Spleen (tissue), 11 donors: ENCODE data around the gene PLEKHA7. TPM values are rescaled to one million over a fixed set of nuclear protein-coding genes. Genes with fewer than 3 reads are reported as not detected.

ENCODE experiments used
- DNase-seq: peaks from one replicate; pipeline ENCODE4 v3.0.0-alpha.2; 2020
- H3K27ac ChIP-seq, 8 donors: fragments of 200-600 bp; sonication (generic) in 7 of 8; 1 replicate in 4 of 8; 2 replicates in 4 of 8; pipeline versions ENCODE4 v1.5.0 to v1.8.0; 2016 to 2021; ENCODE audit warnings: inconsistent platforms in 4 of 8, mild to moderate bottlenecking in 4 of 8, moderate library complexity in 1 of 8
- H3K27me3 ChIP-seq, 7 donors: fragments of 200-600 bp; sonication (generic) in 6 of 7; replicated peaks in 1 of 7; 1 replicate in 4 of 7; 2 replicates in 3 of 7; pipeline versions ENCODE4 v1.5.0 to v1.8.0; 2016 to 2021; ENCODE audit warnings: inconsistent platforms in 3 of 7, mild to moderate bottlenecking in 1 of 7
- H3K36me3 ChIP-seq, 6 donors: fragments of 200-600 bp; sonication (generic) in 5 of 6; 1 replicate in 4 of 6; 2 replicates in 2 of 6; pipeline versions ENCODE4 v1.5.0 to v1.8.0; 2016 to 2021; ENCODE audit warnings: inconsistent platforms in 2 of 6
- H3K4me1 ChIP-seq, 6 donors: fragments of 200-600 bp; sonication (generic) in 5 of 6; 1 replicate in 3 of 6; 2 replicates in 3 of 6; pipeline versions ENCODE4 v1.5.0 to v1.8.0; 2016 to 2021; ENCODE audit warnings: inconsistent platforms in 3 of 6
- H3K4me3 ChIP-seq, 8 donors: fragments of 200-600 bp; sonication (generic) in 7 of 8; 1 replicate in 4 of 8; 2 replicates in 4 of 8; pipeline versions ENCODE4 v1.5.0 to v1.8.0; 2016 to 2021; ENCODE audit warnings: inconsistent platforms in 4 of 8, mild to moderate bottlenecking in 4 of 8, moderate library complexity in 2 of 8
- H3K9me3 ChIP-seq, 8 donors: fragments of 200-600 bp; sonication (generic) in 7 of 8; 1 replicate in 4 of 8; 2 replicates in 4 of 8; pipeline versions ENCODE4 v1.5.0 to v1.8.0; 2016 to 2021; ENCODE audit warnings: inconsistent platforms in 4 of 8
- POLR2A ChIP-seq, 3 donors: fragments of 450-650 bp; IDR thresholded peaks; one replicate each; pipeline ENCODE4 v1.5.1; 2017; ENCODE audit warnings: antibody characterized with exemption in 3 of 3, mild to moderate bottlenecking in 1 of 3
- POLR2AphosphoS5 ChIP-seq, 3 donors: sonication (generic); formaldehyde crosslinking; IDR thresholded peaks; one replicate each; pipeline ENCODE4 v1.5.1; 2017; ENCODE audit warnings: antibody characterized with exemption in 3 of 3
- WGBS, 5 donors: extraction: QIAGEN DNeasy Blood & Tissue Kit in 3 of 5; methylation state at CpG; one replicate each; pipeline versions ENCODE4 v1.1.5 to v1.1.7; 2013 to 2018; 5-methylcytosine and 5-hydroxymethylcytosine counted together
- intact Hi-C: fragments of 100-400 bp; cut with DNase I; formaldehyde crosslinking; loops from one replicate; pipeline ENCODE4 v1.15.0; 2023; ENCODE audit warnings: low total_unique reads
- polyA plus RNA-seq, 3 donors: library from polyadenylated mRNA; stranded (reverse); fragments of 200-250 nt; gene quantifications; one replicate each; pipeline ENCODE4 v1.2.1, GENCODE V29; 2013
- total RNA-seq, 7 donors: library from RNA; depleted of rRNA in 3 of 7; stranded (reverse); fragments of >200 nt in 3 of 7; fragmentation: NEBNext Ultra II Directional in 4 of 7; extraction: Animal tissue kit (Norgen Biotek cat#: 25700) in 4 of 7; gene quantifications; one replicate each; pipeline versions ENCODE4 v1.1.0 to v1.2.1, GENCODE V29; 2016 to 2021
- TF ChIP-seq, protein P1 (sequence below), 11 experiments: fragments of 200-600 bp in 7 of 11; fragments of 450-650 bp in 4 of 11; sonication (generic) in 4 of 11; IDR thresholded peaks in 8 of 11; conservative IDR thresholded peaks in 3 of 11; 1 replicate in 7 of 11; 2 replicates in 4 of 11; pipeline versions ENCODE4 v1.4.0 to v1.8.0; 2016 to 2021; ENCODE audit warnings: antibody characterized with exemption in 11 of 11, inconsistent platforms in 4 of 11, mild to moderate bottlenecking in 1 of 11
- donor health status: healthy with polysubstance abuse.
- donor health status: DM: no; HTN: no; CAD: no; lungs with moderate emphysema.
- donor health status: DM: no; HTN: no; CAD: no.
- donor health status: Bipolar disorder and iron deficiency.
- donor health status: healthy.
- donor health status: DM: no; HTN: no; CAD: no.
- donor health status: DM: yes; HTN: yes; CAD: no.

PLEKHA7 gene
- total and polyA plus RNA-seq, 10 donors: 1.8 to 12.8 (median 5.8) TPM

DNA sequence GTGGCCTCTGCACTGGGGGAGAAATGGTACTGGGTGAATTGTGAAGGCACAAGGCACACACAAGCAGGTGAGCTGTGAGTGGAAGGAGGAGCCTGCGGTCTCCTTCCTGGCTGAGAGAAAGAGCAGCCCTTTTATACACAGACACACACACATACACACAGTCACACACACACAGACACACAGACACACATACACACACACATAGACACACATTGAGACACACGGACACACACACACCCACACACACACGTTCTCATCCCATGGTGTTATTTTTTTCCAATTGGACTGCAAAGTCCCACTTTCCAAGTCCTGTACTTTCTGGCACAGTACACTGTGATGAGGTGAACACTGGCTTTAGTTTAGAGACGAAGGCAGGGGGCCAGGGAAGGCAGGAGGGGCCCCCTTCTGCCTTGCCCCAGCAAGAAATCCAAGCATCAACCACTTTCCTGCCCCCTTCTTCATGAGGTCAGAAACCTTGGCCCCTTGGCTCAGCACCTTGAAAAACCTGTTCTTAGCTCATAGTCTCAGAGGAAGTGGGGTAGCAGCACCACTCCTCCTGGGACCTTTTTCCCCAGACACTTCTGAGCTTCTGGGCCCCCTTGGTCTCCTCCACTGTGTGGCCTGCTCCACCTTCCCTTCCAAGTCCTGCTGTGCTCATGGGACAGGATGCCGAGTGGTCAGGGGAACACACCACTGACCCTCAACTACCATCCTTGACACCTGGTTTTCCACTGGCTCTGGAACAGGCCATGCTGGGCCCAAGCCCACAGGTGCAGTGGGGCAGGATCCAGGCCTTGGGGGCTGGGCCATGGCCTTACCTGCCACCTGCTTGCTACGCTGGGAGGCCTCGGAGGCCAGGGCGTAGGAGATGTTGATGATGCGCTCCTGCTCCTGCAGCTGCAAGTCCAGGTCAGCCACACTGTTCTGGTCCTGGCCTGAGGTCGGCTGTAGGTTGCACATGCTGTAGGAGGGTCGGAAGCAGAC is 232.0 kb downstream of the PLEKHA7 start:
- peaks cover 0 to 21% (median 5%) of the 10 kb centered on the region in 6 donors for H3K4me1 ChIP-seq
- H3K27me3 ChIP-seq: no peaks in the 10 kb centered on the region
- no peaks in the 10 kb centered on the region for H3K9me3 ChIP-seq
- H3K36me3 ChIP-seq: no peaks in the 10 kb centered on the region
- 88 to 94% (median 89%) methylated on average over 10 to 11 of the region's 11 CpGs for WGBS, 5 donors
- intact Hi-C loops: no loop called here
- H3K27ac ChIP-seq: no peak overlapping the region
- H3K4me3 ChIP-seq: no peak overlapping the region
- peak; percentile 59 for DNase-seq
- no peak for TF ChIP-seq POLR2A (IDR thresholded peaks at IDR 0.05)
- no peak for TF ChIP-seq POLR2AphosphoS5 (IDR thresholded peaks at IDR 0.05)
- TF ChIP-seq, protein P1, sequence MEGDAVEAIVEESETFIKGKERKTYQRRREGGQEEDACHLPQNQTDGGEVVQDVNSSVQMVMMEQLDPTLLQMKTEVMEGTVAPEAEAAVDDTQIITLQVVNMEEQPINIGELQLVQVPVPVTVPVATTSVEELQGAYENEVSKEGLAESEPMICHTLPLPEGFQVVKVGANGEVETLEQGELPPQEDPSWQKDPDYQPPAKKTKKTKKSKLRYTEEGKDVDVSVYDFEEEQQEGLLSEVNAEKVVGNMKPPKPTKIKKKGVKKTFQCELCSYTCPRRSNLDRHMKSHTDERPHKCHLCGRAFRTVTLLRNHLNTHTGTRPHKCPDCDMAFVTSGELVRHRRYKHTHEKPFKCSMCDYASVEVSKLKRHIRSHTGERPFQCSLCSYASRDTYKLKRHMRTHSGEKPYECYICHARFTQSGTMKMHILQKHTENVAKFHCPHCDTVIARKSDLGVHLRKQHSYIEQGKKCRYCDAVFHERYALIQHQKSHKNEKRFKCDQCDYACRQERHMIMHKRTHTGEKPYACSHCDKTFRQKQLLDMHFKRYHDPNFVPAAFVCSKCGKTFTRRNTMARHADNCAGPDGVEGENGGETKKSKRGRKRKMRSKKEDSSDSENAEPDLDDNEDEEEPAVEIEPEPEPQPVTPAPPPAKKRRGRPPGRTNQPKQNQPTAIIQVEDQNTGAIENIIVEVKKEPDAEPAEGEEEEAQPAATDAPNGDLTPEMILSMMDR (IDR thresholded peaks at IDR 0.05 in 8 of 11, conservative IDR thresholded peaks at IDR 0.05 in 3 of 11): no peak

DNA sequence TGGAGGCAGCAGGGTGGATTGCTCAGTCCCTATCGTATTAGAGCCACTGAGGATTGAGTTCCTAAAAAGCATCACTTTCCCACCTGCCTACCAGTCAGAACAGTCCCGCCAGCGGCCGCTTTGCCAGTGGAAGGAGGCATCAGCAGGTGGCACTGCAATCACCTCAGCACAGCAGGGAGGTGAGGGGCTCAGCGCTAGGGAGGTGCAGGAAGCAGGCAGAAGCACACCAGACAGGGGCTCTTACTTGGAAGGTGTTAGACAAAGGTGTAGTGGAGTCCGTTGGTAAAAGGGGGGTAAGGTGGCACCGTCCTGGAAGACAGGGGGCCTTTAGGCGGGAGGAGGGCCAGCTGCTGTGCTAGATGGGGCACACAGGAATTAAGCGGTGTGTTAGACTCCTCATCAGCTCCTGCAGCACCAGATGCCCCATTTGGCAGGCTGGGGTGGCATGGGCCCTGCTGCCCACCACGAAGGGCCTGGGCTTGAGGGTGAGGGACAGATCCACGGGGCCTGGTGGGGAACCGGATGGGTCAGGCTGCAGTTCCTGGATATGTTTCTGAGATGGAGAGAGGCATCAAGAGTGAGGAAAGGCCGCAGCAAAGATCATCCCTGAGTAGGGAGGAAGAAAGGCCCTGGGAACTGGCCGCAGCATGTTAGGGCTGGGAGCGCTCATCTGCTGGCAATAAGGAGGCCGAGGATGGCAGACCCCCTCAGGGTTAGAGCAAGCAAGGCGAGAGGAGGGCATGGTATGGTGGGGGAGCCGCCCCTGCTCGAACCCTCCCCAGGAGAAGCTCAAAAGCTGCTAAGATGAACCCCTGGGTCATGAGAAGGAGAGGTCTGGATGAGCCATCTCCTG is 233.3 kb downstream of the PLEKHA7 start:
- no peaks in the 10 kb centered on the region for H3K27me3 ChIP-seq
- no peaks in the 10 kb centered on the region for H3K9me3 ChIP-seq
- peak; percentile 66 for DNase-seq
- H3K36me3 ChIP-seq: no peaks in the 10 kb centered on the region
- no peak overlapping the region for H3K27ac ChIP-seq
- TF ChIP-seq, protein P1 (IDR thresholded peaks at IDR 0.05 in 8 of 11, conservative IDR thresholded peaks at IDR 0.05 in 3 of 11): no peak
- TF ChIP-seq POLR2AphosphoS5 (IDR thresholded peaks at IDR 0.05): no peak
- TF ChIP-seq POLR2A (IDR thresholded peaks at IDR 0.05): no peak
- H3K4me3 ChIP-seq: no peak overlapping the region
- WGBS, 5 donors: 87 to 91% (median 89%) methylated on average over 19 of the region's 19 CpGs
- H3K4me1 ChIP-seq: peaks cover 0 to 21% (median 5%) of the 10 kb centered on the region in 6 donors
- intact Hi-C loops: no loop called here

- 88 to 98% (median 94%) methylated on average over 1 to 2 of the region's 2 CpGs for WGBS, 5 donors
- no peaks in the 10 kb centered on the region for H3K36me3 ChIP-seq
- peak; percentile 59 for DNase-seq
- H3K4me3 ChIP-seq: no peak overlapping the region
- no peaks in the 10 kb centered on the region for H3K9me3 ChIP-seq
- H3K27ac ChIP-seq: no peak overlapping the region
- intact Hi-C loops: no loop called here
- H3K27me3 ChIP-seq: no peaks in the 10 kb centered on the region
- TF ChIP-seq, protein P1 (IDR thresholded peaks at IDR 0.05 in 8 of 11, conservative IDR thresholded peaks at IDR 0.05 in 3 of 11): no peak
- no peak for TF ChIP-seq POLR2AphosphoS5 (IDR thresholded peaks at IDR 0.05)
- no peak for TF ChIP-seq POLR2A (IDR thresholded peaks at IDR 0.05)
- peaks cover 0 to 13% (median 2%) of the 10 kb centered on the region in 6 donors for H3K4me1 ChIP-seq
Observed at GRCh38 chr11:16780146-16780545, 234.1 kb downstream of the PLEKHA7 start.
